VCaP (cell line): ENCODE results near the gene XAB2.

Experiments used
- H3K27ac ChIP-seq: fragments of 450-650 bp; 2 replicates; pipeline ENCODE4 v1.5.1; 2017
- CTCF ChIP-seq: fragments of 450-650 bp; conservative IDR thresholded peaks from 2 replicates; pipeline ENCODE4 v1.5.1; 2017; ENCODE audit warnings: mild to moderate bottlenecking, moderate library complexity

The XAB2 gene

GRCh38 chr19:7627166-7627565 lies 2.2 kb downstream of the XAB2 start:
- TF ChIP-seq CTCF = no peak
- no peak overlapping the region for H3K27ac ChIP-seq

GRCh38 chr19:7625763-7626372 lies 3.5 kb downstream of the XAB2 start:
- no peak overlapping the region for H3K27ac ChIP-seq
- TF ChIP-seq CTCF = no peak

- TF ChIP-seq CTCF = no peak
- no peak overlapping the region for H3K27ac ChIP-seq
These were observed 4.5 kb downstream of the XAB2 start for GRCh38 chr19:7624810-7625209.

- no peak overlapping the region for H3K27ac ChIP-seq
- TF ChIP-seq CTCF = no peak
These were observed 5.4 kb downstream of the XAB2 start for GRCh38 chr19:7623725-7624603.

- 0 out of 2 replicates have a peak overlapping the region, but pooled peaks have one; percentile 99 for H3K27ac ChIP-seq
- TF ChIP-seq CTCF = no peak
These were observed 6.2 kb downstream of the XAB2 start for GRCh38 chr19:7622933-7623685.

- TF ChIP-seq CTCF = no peak
These were observed 8.6 kb downstream of the XAB2 start for GRCh38 chr19:7620442-7621412.

More at GRCh38 chr19:7620442-7621412, 8.6 kb downstream of the XAB2 start:
- H3K27ac ChIP-seq = peak overlapping the region; percentile 99
